HEK293 (cell line): Measurements from ENCODE around the gene MIA2.

Experiments
- KLF16 ChIP-seq: fragments of 450-650 bp; formaldehyde crosslinking; IDR thresholded peaks from 2 replicates; pipeline ENCODE4 v1.5.1; 2017; ENCODE audit warnings: missing biosample characterization, missing genetic modification characterization
- ZBTB8A ChIP-seq: fragments of 450-650 bp; formaldehyde crosslinking; IDR thresholded peaks from 2 replicates; pipeline ENCODE4 v1.5.1; 2016; ENCODE audit warnings: missing biosample characterization, missing genetic modification characterization
- ZFHX2 ChIP-seq: fragments of 450-650 bp; formaldehyde crosslinking; conservative IDR thresholded peaks from 2 replicates; pipeline ENCODE4 v1.5.1; 2016; ENCODE audit warnings: missing biosample characterization, missing genetic modification characterization
- ZNF302 ChIP-seq: fragments of 450-650 bp; formaldehyde crosslinking; IDR thresholded peaks from 2 replicates; pipeline ENCODE4 v1.5.1; 2016; ENCODE audit warnings: missing biosample characterization, missing genetic modification characterization, low read depth
- ZNF354C ChIP-seq: fragments of 450-650 bp; formaldehyde crosslinking; IDR thresholded peaks from 2 replicates; pipeline ENCODE4 v1.5.1; 2016; ENCODE audit warnings: missing biosample characterization, missing genetic modification characterization, low read depth, borderline replicate concordance
- TF ChIP-seq, protein P1 (sequence below): fragments of 450-650 bp; formaldehyde crosslinking; IDR thresholded peaks from 2 replicates; pipeline ENCODE4 v1.5.1; 2016; ENCODE audit warnings: missing biosample characterization, missing genetic modification characterization
- TF ChIP-seq, protein P2 (sequence below): fragments of 450-650 bp; formaldehyde crosslinking; IDR thresholded peaks from 2 replicates; pipeline ENCODE4 v1.5.1; 2016; ENCODE audit warnings: missing biosample characterization, missing genetic modification characterization
- TF ChIP-seq, protein P3 (sequence below): fragments of 450-650 bp; formaldehyde crosslinking; IDR thresholded peaks from 2 replicates; pipeline ENCODE4 v1.5.1; 2016; ENCODE audit warnings: missing biosample characterization, missing genetic modification characterization
- TF ChIP-seq, protein P4 (sequence below): fragments of 450-650 bp; formaldehyde crosslinking; IDR thresholded peaks from 2 replicates; pipeline ENCODE4 v1.5.1; 2016; ENCODE audit warnings: missing biosample characterization, missing genetic modification characterization
- TF ChIP-seq, protein P5 (sequence below): fragments of 450-650 bp; formaldehyde crosslinking; IDR thresholded peaks from 2 replicates; pipeline ENCODE4 v1.5.1; 2016; ENCODE audit warnings: missing biosample characterization, missing genetic modification characterization
- TF ChIP-seq, protein P6 (sequence below): fragments of 450-650 bp; formaldehyde crosslinking; optimal IDR thresholded peaks from 2 replicates; pipeline ENCODE3; 2016; ENCODE audit warnings: missing biosample characterization, mild to moderate bottlenecking, missing genetic modification characterization

- TF ChIP-seq ZFHX2 (tag by site-specific recombination) (no peak), ZNF302 (no peak), ZNF354C (tag by site-specific recombination) (no peak), KLF16 (no peak), ZBTB8A (tag by site-specific recombination) (0 out of 2 replicates have a peak, but pooled peaks have one; percentile 3)
- TF ChIP-seq, protein P1, sequence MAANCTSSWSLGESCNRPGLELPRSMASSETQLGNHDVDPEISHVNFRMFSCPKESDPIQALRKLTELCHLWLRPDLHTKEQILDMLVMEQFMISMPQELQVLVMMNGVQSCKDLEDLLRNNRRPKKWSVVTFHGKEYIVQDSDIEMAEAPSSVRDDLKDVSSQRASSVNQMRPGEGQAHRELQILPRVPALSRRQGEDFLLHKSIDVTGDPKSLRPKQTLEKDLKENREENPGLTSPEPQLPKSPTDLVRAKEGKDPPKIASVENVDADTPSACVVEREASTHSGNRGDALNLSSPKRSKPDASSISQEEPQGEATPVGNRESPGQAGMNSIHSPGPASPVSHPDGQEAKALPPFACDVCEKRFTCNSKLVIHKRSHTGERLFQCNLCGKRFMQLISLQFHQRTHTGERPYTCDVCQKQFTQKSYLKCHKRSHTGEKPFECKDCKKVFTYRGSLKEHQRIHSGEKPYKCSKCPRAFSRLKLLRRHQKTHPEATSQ (tag by site-specific recombination): no peak
- TF ChIP-seq, protein P2, sequence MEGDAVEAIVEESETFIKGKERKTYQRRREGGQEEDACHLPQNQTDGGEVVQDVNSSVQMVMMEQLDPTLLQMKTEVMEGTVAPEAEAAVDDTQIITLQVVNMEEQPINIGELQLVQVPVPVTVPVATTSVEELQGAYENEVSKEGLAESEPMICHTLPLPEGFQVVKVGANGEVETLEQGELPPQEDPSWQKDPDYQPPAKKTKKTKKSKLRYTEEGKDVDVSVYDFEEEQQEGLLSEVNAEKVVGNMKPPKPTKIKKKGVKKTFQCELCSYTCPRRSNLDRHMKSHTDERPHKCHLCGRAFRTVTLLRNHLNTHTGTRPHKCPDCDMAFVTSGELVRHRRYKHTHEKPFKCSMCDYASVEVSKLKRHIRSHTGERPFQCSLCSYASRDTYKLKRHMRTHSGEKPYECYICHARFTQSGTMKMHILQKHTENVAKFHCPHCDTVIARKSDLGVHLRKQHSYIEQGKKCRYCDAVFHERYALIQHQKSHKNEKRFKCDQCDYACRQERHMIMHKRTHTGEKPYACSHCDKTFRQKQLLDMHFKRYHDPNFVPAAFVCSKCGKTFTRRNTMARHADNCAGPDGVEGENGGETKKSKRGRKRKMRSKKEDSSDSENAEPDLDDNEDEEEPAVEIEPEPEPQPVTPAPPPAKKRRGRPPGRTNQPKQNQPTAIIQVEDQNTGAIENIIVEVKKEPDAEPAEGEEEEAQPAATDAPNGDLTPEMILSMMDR (tag by site-specific recombination): no peak
- TF ChIP-seq, protein P3, sequence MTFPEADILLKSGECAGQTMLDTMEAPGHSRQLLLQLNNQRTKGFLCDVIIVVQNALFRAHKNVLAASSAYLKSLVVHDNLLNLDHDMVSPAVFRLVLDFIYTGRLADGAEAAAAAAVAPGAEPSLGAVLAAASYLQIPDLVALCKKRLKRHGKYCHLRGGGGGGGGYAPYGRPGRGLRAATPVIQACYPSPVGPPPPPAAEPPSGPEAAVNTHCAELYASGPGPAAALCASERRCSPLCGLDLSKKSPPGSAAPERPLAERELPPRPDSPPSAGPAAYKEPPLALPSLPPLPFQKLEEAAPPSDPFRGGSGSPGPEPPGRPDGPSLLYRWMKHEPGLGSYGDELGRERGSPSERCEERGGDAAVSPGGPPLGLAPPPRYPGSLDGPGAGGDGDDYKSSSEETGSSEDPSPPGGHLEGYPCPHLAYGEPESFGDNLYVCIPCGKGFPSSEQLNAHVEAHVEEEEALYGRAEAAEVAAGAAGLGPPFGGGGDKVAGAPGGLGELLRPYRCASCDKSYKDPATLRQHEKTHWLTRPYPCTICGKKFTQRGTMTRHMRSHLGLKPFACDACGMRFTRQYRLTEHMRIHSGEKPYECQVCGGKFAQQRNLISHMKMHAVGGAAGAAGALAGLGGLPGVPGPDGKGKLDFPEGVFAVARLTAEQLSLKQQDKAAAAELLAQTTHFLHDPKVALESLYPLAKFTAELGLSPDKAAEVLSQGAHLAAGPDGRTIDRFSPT (tag by site-specific recombination): no peak
- TF ChIP-seq, protein P4, sequence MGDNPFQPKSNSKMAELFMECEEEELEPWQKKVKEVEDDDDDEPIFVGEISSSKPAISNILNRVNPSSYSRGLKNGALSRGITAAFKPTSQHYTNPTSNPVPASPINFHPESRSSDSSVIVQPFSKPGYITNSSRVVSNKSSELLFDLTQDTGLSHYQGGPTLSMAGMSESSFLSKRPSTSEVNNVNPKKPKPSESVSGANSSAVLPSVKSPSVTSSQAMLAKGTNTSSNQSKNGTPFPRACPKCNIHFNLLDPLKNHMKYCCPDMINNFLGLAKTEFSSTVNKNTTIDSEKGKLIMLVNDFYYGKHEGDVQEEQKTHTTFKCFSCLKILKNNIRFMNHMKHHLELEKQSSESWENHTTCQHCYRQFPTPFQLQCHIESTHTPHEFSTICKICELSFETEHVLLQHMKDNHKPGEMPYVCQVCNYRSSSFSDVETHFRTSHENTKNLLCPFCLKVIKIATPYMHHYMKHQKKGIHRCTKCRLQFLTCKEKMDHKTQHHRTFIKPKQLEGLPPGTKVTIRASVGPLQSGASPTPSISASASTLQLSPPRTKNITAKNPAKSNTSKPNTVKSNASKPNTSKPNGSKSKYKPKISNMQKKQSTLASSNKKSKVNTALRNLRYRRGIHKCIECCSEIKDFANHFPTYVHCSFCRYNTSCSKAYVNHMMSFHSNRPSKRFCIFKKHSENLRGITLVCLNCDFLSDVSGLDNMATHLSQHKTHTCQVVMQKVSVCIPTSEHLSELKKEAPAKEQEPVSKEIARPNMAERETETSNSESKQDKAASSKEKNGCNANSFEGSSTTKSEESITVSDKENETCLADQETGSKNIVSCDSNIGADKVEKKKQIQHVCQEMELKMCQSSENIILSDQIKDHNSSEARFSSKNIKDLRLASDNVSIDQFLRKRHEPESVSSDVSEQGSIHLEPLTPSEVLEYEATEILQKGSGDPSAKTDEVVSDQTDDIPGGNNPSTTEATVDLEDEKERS (tag by site-specific recombination): no peak
- TF ChIP-seq, protein P5, sequence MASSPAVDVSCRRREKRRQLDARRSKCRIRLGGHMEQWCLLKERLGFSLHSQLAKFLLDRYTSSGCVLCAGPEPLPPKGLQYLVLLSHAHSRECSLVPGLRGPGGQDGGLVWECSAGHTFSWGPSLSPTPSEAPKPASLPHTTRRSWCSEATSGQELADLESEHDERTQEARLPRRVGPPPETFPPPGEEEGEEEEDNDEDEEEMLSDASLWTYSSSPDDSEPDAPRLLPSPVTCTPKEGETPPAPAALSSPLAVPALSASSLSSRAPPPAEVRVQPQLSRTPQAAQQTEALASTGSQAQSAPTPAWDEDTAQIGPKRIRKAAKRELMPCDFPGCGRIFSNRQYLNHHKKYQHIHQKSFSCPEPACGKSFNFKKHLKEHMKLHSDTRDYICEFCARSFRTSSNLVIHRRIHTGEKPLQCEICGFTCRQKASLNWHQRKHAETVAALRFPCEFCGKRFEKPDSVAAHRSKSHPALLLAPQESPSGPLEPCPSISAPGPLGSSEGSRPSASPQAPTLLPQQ (tag by site-specific recombination): peak; percentile 71
- TF ChIP-seq, protein P6, sequence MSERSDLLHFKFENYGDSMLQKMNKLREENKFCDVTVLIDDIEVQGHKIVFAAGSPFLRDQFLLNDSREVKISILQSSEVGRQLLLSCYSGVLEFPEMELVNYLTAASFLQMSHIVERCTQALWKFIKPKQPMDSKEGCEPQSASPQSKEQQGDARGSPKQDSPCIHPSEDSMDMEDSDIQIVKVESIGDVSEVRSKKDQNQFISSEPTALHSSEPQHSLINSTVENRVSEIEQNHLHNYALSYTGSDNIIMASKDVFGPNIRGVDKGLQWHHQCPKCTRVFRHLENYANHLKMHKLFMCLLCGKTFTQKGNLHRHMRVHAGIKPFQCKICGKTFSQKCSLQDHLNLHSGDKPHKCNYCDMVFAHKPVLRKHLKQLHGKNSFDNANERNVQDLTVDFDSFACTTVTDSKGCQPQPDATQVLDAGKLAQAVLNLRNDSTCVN (tag by site-specific recombination): peak; percentile 90
These were observed 33.3 kb downstream of the MIA2 start for GRCh38 chr14:39266871-39267607.
